NCI-H2081 treated with DMSO at 0.1 percent for 48 hours (cell line): ENCODE data around the gene TDP1.

ENCODE experiments used
- DNase-seq: peaks from one replicate; lab custom pipeline; 2025; lab: John Stamatoyannopoulos, UW

The TDP1 gene

GRCh38 chr14:89941830-89942377, 13.8 kb upstream of the TDP1 start:
- no peak for DNase-seq

- DNase-seq = no peak
Observed at GRCh38 chr14:89947344-89947743, 8.4 kb upstream of the TDP1 start.

DNA sequence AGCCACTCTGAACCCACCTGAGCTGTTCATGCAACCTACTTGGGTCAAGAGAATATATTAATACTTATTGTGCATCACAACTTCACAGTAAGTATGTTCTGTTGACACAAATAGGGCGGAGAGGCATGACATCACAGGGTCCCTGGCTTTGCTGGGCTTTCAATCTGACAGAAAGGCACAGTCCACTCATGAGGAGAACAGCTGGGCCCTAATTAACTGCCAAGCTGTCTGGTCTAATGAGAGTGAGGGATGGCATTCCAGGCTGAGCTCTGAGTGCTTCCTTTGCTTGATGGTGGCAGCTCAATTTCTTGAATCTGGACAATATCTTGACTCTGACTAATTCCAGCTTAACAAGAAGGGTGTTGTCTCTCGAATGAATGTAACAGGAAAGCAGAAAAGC, 3.2 kb upstream of the TDP1 start:
- no peak for DNase-seq

GRCh38 chr14:89953602-89954001, 2.1 kb upstream of the TDP1 start:
- no peak for DNase-seq

DNA sequence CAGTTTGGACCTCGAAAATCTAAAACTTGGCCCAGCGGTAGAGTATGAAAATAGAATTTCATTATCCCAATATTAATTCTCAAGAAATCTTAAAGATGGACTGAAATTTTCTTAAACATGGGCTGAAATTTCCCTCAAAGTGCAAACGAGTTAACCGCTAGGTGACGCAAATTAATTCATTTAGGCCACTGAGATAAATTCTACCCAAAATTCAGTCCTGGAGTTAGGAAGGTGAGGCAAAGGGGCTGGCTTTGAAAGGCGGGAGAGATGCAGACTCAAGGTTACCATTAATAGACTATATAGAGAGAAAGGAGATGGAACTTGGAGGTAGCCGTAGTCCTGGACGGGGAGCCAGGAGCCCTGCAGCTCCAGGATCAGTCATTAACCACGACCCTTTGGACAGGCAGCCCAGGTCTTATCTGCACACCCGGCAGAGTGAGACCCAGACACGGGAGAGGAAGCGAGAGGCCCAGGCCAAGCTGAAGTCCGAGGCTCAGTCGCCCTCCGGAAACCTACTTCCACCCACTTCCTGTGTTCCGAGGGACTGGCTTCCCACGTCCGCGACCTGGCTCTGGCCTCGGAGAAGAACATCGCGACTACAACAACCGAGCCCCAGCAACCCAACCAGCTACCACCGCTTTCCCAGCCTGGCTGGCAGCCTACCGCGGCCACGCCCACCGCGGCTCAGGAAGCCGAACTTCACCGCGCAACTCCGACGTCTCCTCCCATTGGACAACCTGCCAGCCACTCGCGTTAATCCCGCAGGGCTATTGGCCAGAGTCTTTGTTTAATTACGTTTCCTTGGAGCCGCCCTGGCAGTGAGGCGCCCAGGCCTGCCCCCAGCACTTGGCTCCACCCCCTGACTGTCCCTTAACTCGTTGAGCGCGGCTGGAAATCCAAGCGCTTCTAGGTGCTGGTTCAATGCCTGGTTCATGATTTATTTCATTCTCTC, 1.4 kb upstream of the TDP1 start, which contains the start of gene EFCAB11:
Gene EFCAB11 (minus strand): TSS at position 661 of the 952 bp plus-strand sequence. CDS start 70 bp downstream, at position 591.
- peak; percentile 97 for DNase-seq

- peak; percentile 62 for DNase-seq
Observed at GRCh38 chr14:89955022-89955744, 544 bp upstream of the TDP1 start.

GRCh38 chr14:89956661-89957009, 908 bp downstream of the TDP1 start:
- no peak for DNase-seq

DNA sequence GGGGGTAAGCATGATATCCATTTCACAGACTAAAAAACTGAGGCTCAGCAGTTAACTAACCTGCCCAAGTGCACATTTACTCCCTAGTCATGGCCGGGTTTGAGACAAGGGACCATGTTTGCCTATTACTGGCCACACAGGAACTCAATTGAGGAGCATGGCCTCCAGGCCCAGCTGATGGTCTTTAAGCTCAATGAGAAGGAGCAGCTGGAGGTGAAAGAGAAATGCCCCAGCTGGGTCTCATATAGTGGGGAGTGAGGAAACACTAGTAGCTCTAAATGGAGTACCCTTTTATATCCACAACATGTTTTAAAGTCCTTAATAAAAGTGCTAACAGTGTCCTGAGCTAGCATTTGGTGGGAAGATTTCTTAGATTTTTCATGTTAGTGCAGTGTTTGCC, 1.6 kb downstream of the TDP1 start:
- DNase-seq = no peak

GRCh38 chr14:89957791-89958190, 2.1 kb downstream of the TDP1 start:
- no peak for DNase-seq

DNA sequence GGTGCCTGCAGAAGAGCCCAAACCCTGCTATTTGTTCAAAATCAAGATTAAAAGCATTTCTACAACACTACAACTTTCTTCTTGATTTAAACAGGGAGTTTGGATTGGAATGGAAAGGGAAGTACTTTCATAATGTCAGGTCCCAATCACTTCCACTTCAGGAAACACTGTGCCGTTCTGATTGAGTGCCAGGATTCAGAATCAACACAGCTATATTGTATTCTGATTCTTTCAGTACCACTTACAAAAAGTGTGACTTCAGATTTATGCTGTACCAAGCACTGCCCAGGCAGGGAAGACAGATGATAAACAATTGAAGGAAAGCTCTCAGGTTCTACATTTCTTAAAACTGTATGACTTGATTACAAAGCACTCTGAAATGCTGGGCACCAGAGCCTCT, 3.2 kb downstream of the TDP1 start:
- DNase-seq = no peak

- DNase-seq = no peak
Observed at GRCh38 chr14:89959853-89960445, 4.2 kb downstream of the TDP1 start.

DNA sequence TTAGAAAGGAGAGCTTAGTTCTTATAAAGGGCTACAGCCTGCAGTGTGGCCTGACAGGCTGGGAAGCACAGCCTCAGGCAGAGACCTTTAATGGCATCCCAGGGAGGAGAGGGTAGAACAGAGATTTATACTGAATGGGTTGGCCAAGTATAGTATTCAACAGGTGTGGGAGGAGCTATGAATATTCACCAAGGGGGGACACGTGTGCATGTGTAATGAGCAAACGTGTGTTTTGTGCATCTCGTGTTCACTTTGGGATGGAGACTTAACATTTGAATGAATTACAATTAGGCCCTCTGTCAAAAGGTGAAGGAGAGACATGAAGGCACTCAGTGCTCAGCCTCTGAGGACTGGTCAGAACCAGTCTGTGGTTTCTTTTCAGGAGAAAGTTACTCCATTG, 5.2 kb downstream of the TDP1 start:
- DNase-seq = no peak

DNA sequence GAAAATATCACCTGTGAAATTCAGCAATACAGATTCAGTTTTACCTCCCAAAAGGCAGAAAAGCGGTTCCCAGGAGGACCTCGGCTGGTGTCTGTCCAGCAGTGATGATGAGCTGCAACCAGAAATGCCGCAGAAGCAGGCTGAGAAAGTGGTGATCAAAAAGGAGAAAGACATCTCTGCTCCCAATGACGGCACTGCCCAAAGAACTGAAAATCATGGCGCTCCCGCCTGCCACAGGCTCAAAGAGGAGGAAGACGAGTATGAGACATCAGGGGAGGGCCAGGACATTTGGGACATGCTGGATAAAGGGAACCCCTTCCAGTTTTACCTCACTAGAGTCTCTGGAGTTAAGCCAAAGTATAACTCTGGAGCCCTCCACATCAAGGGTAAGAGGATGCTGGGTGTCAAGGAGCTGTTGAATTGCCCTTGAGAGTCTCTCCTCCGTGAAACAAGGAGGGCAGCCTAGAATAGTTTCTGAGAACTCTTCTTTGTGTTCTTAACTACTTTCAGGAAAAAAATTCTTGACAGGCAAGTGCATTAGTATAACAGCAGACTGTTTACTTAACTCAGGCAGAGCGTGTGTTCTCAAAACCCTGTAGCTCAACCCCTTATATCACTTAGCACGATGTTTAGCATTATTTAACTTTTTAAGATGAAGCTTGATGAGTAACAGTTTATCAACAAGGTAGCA, 7.7 kb downstream of the TDP1 start:
- DNase-seq = no peak

DNA sequence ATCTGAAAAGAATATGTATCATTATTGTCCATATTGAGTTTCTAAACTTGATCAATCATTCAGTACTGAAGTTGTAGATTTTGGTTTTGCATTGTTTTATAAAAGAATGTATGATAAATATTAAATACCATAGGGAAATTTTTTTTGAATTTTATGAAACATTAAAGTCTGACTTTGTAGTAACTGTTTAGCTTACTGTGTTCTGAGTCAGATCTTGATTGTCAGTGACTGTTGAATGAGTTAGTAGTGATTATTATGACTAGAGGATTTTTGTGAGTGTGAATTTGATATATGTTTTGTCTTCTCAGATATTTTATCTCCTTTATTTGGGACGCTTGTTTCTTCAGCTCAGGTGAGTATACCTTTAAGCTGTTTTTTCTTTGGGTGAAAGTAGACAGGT, 10.1 kb downstream of the TDP1 start:
- no peak for DNase-seq

DNA sequence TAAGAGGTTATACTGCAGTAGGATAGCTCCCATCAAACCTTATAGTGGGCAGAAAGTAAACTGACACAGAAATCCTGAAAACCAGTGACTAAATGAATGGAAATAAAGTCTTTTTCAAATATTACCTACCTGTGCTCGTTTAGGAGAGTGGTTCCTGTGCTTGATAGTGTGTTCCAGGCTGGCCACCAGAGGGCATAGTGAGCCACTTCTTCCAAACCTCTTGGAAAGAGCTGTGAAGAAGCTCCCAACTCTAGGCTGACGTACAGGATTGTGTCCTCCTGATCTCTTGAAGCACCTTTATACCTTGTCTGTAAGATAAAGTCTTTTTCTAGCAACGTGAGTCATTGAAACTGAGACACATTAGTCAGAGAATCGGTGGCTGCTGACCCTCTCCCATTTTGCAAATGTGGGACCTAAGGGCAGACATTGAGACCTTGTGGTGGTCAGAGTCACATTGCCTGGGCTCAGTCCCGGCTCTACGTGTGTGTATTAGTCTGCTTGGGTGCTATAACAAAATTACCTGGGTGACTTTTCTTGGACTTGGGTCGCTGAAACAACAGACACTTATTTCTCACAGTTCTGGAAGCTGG, 17.6 kb downstream of the TDP1 start:
- peak; percentile 13 for DNase-seq

- no peak for DNase-seq
Observed at GRCh38 chr14:89977668-89978067, 21.9 kb downstream of the TDP1 start.

GRCh38 chr14:89978656-89979055, 22.9 kb downstream of the TDP1 start:
- DNase-seq = no peak

DNA sequence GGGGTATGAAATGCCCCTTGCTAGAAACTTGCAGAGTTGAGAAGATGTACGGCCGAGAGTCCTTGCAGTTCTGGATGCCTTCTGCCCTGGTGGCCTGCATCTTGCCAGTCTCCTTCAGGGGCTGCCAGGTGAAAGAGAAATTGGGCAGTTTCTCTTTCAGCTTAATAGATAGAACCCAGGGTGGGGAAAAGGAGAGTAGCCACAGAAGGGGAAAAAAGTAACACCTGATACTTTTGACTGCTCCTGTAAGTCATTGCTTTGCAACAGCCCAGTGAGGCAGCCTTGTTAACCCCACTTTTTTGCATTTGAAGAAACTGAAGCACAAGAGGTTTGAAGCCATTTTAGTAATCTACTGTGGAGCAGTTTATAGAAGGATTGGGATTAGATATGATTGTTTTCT, 27.6 kb downstream of the TDP1 start:
- no peak for DNase-seq

DNA sequence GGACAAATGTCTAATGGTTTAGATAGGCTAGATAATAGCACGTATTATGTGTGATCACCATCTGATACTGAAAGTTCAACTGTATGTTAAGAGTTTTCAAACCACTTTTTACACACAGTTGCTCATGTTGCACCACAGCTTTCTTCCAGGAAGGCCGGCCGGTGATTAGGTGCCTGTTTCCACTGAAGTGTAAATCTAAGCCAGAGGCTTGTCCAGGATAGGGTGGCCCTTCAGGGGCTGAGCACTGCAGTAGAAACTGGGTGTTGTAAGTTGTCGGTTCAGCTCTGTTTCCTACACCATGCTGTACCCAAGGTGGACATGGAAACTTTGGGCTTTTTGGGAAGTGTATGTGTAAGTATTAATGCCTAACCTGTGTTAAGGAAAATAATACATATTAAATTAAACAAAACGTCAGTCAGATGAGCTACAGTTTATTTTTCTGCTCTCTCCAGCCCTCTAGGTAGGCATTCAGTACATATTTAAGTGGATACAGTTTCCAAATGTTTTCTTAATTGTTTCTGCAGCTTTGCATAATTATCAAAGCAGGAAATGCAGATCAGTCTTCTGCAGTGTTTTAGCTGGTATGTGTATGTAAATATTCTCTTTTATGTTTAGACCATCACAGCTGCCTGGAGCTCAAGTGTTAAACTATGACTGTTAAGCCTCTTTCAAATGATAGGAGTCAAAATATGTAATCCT, 30.9 kb downstream of the TDP1 start:
- DNase-seq = no peak

GRCh38 chr14:89987161-89987475, 31.4 kb downstream of the TDP1 start:
- no peak for DNase-seq

GRCh38 chr14:89988787-89989186, 33.1 kb downstream of the TDP1 start:
- no peak for DNase-seq
